ENCODE measurements around the gene POTEC.
"Not testable (repeated sequence)": the region's sequence is repeated elsewhere in the genome, so short reads cannot be mapped to it uniquely, and the experiment has no call there.

DNA sequence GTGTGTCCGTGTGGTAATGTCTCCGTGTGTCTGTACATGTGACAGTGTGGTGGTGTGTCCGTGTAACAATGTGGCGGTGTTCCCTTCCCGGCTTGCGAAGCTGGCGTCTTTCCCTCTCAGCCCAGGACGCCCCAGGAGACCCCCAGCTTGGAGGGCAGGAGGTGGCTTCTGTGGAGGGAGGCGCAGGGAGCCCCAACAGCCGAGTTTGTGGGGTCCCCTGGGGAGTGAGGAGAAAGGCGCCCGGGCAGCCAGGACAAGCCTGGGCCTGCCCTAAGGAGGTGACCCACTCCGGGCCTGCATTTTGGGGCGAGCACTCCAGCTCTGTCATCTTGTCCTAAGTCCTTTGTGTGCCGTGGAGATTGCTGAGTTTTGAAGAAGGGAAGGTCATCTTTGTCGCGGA is 54.6 kb downstream of the POTEC start:
- not testable (repeated sequence) for TF ChIP-seq CTCF, POLR2A (IDR thresholded peaks at IDR 0.05)
